Stimulated activated CD4-positive, alpha-beta T cell treated with anti-CD3 and anti-CD28 coated beads, Interleukin-2, amount 100 ng/mL, for 4 hours (primary cell): Measurements from ENCODE around the gene BCAM.
"Not testable (repeated sequence)": the region's sequence is repeated elsewhere in the genome, so short reads cannot be mapped to it uniquely, and the experiment has no call there.

Source experiments
- DNase-seq: peaks from one replicate; pipeline ENCODE4 v3.0.0-alpha.2; 2020; ENCODE audit warnings: low read depth

Gene BCAM

DNA sequence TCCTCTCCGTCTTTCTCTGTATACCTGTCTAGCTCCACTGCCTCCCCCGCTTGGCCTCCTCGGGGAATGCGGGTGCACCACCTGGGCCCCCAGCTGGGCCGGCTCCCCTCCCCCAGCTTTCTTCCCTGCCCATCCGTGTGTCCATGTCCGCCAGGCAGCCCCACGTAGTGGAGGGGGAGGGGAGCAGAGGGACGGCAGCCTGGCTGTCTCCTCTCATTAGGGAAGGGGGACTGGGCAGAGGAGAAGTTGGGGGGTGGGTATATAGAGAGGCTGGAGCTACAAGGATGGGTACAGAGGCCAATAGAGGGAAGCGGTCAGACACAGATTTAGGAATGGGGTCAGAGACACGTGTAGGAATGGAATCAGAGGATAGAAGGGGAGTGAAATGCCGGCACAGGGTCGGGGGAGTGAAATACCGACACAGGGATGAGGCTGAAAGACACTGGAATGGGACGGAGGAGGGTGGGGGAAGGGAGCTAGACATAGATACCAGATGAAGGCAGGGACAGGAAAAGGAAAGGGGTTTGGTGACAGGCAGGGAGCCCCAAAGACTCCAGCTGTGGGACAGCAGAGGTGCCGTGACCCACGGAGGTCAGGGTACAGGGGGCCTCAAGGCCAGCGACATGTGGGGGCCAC, 40.0 kb downstream of the BCAM start:
- no peak for DNase-seq

DNA sequence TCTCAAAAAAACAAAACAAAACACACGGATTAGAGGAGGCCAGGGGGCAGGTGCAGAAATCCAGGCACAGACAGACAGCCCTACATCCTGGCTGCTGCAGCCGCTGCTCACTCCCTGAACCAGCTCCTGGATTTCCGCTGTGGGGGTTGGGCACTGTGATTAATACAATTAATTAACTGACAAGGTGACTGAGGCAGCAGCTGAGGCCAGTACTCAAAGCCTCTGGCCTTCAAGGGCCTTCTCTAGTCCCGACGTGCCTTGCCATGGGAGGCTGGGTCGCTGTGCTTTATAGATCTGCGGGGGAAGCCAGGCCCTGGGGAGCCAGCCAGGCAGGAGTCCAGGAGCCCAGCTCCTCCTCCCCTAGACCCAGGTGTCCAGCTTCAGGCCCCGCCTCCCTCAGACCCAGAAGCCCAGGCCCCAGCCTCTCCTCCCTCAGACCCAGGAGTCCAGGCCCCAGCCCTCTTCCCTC, 41.8 kb downstream of the BCAM start:
- no peak for DNase-seq

DNA sequence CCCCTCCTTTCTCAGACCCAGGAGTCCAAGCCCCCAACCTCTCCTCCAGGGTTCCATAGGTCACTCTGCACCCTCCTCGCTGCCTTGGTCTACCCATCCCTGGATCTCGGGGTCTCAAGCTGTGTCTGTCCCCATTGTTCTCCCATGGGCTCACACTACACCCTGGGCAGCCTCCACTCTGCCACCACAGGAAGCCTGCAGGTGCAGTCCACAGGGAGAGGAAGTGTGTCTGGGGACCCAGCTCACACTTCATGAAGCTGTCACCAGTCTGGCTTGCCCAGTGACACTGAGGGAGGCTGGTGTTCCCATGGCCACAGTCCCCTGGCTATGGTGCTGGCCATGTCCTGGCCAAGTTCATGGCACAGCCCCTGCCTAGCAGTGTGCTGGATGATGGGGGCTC, 42.5 kb downstream of the BCAM start:
- DNase-seq, result no peak

DNA sequence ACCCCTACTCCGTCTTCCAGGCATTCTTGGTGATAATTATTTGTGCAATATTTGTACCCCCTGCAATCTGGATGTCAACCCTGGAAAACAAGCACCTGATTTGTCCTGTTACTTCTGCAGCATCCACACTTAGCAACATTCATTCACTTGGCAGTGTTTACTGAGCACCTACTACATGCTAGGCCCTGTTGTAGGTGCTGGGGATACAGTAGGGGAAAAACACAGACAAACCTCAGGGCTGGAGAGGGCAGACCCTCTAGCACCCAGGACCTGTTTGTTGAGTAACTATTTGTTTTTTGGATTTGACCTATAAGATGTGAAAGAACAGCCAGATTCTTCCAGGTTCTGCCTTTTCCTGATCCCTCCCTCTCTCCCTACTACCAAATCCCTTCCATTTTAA, 46.7 kb downstream of the BCAM start:
- DNase-seq, result no peak

DNA sequence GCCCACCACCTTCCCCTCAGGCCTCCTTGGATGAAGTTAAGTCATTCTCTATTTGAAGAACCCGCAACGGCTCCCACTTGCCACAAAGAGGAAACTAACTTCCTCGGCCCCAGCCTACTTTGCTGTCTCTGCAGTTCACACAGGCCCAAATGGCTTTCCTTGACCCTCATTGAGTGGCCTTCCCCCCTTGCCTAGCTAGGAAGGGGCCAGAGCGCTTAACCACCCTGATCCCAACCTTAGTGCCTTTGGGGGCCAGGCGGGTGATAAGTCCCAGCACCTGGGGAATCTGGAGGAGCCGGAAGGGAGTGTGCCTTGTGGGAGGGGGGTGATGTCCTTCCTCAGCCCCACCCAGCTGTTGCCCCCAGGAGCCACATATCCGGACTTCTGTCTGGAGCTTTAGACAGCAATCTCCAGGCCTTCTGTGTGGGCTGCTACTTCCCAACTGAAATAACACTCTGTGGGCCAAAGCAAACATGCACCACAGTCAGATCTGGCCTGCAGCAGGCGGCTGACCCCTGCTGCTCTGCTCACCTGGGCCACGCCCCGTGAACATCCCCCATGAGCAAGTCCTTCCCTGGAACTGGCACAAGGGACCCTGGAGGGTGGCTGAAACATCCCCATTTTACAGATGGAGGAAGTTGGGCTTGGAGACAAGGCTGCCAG, 47.6 kb downstream of the BCAM start:
- DNase-seq, result no peak

DNA sequence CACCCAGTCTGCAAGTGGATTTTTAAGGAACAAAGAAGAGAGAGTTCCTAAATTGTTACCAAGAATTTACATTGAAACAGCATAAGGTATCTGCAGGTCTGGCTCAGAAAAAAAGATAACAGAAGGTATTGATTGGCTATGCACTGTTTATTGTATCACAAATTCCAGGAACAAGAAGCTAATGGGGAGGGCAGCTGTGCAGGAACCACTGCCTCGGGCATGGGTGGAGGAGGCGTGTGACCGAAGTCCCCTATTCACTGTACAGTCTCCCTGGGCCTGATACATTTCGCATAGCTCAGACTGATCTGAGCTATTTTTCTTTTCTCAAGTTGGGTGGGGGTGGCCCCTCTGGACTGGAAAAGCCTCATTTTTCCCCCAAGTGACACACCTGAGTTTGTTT, 48.9 kb downstream of the BCAM start:
- no peak for DNase-seq

DNA sequence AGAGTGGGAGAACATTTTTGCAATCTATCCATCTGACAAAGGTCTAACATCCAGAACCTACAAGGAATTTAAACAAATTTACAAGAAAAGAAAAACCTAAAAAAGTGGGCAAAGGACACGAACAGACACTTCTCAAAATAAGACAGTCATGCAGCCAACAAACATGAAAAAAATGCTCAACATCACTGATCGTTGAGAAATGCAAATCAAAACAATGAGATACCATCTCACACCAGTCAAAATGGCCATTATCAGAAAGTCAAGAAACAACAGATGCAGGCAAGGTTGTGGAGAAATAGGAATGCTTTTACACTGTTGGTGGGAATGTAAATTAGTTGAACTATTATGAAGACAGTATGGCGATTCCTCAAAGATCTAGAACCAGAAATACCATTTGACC, 52.7 kb downstream of the BCAM start:
- DNase-seq, result not testable (repeated sequence)

DNA sequence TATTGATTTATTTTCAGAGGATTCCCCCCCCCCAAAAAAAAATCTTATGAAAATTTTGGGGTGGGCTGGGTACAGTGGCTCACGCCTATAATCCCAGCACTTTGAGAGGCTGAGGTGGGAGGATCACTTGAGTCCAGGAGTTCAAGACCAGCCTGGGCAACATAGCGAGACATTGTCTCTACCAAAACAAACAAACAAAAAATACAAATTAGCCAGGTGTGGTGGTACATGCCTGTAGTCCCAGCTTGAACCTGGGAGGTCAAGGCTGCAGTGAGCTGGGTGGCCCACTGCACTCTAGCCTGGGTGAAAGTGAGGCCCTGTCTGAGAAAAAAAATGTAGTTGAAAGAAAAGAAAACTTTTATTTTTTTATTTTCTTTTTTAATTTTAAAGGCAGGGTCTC, 55.1 kb downstream of the BCAM start:
- DNase-seq, result no peak

DNA sequence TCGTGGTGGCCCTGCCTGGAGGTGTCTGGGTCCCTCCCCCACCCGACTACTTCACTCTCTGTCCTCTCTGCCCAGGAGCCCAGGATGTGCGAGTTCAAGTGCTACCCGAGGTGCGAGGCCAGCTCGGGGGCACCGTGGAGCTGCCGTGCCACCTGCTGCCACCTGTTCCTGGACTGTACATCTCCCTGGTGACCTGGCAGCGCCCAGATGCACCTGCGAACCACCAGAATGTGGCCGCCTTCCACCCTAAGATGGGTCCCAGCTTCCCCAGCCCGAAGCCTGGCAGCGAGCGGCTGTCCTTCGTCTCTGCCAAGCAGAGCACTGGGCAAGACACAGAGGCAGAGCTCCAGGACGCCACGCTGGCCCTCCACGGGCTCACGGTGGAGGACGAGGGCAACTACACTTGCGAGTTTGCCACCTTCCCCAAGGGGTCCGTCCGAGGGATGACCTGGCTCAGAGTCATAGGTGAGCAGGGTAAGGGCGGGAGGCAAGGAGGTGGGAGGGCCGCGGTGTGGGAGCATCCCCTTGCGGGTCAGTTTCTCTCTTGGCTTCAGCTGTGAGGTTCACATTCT, 56.4 kb downstream of the BCAM start:
- no peak for DNase-seq

DNA sequence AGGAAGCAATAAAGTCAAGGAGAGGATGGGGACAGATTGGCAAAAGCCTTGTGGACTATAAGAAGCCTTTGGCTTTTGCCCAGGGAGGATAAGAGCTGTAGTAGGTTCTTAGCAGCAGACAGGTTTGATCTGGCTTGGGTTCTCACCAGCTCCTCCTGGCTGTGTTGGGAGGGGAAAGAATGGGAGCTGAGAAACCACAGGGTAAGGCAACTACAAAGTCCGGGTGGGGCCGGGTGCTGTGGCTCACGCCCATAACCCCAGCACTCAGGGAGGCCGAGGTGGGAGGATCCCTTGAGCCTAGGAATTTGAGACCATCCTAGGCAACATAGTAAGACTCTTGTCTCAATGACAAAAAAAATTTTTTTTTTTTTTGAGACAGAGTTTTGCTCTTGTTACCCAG, 57.8 kb downstream of the BCAM start:
- DNase-seq, result no peak

DNA sequence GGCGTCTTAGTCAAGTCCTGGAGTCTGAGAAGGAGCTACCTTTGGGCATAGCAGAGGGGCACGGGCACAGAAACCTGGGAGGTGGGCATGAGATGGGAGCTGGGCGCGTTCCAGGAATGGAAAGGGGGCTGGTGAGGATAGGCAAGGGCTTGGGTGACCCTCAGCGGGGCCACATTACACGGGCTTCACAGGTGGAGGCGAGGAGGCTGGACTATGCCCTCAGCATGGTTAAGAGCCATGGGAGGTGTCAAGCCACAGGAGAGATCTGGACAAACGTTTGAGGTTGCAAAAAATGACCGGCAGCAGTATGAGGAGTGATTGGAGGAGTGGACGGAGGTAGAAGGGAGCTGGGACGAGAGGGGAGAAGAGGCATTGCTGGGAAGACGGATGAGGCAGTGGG, 58.7 kb downstream of the BCAM start:
- DNase-seq, result no peak

DNA sequence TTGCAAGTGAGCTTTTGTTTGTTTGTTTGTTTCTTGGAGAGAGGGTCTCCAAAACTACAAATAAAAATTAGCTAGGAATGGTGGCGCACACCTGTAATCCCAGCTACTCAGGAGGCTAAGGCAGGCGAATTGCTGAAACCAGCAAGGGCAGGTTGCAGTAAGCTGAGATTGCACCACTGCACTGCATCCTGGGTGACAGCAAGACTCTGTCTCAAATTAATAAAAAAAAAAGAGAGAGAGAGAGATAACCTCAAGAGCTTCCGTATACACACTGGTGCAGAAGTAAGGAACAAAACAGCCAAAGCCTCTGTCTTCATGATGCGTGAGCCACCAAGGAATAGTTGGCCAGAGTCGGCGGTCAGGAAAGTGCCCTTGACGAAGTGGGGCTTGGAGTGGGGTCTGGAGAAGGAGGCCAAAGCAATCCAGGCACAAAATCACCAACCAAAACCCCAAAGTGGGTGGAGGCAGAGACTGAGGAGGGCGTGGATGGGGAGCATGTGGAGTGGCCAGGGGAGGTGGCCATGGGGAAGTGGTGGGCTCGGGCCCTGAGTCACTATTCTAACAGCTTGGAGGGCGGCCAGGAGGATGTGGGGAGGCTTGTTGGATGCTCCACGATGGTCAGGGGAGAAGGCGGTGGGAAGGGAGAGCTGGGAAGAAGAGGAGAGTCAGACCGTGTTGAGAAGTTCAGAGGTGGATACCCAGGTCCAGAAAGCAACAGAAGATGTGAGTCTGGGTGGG, 61.0 kb downstream of the BCAM start:
- DNase-seq, result no peak
